Progenitor cell of endocrine pancreas (in vitro differentiated cells): Measurements from ENCODE around the gene BICDL1. TPM values are rescaled to one million over a fixed set of nuclear protein-coding genes. Genes with fewer than 3 reads are reported as not detected.

ENCODE experiments used
- DNase-seq: peaks from one replicate; pipeline ENCODE4 v3.0.0; 2021; ENCODE audit warnings: low spot score; ENCODE audit not compliant: unreplicated experiment
- H3K27ac Mint-ChIP-seq: 2 replicates; pipeline ENCODE4 v1.8.0; 2021; ENCODE audit warnings: mild to moderate bottlenecking, moderate library complexity, mixed read lengths
- H3K27me3 Mint-ChIP-seq: 2 replicates; pipeline ENCODE4 v1.8.0; 2021; ENCODE audit warnings: mixed read lengths
- H3K36me3 Mint-ChIP-seq: 2 replicates; pipeline ENCODE4 v1.8.0; 2022; ENCODE audit warnings: mixed read lengths; ENCODE audit not compliant: insufficient read depth
- H3K4me1 Mint-ChIP-seq: 2 replicates; pipeline ENCODE4 v1.8.0; 2021; ENCODE audit warnings: low read depth, mixed read lengths
- H3K4me3 Mint-ChIP-seq: 2 replicates; pipeline ENCODE4 v1.8.0; 2021; ENCODE audit warnings: low read depth, mild to moderate bottlenecking, moderate library complexity, mixed read lengths
- H3K9me3 Mint-ChIP-seq: 2 replicates; pipeline ENCODE4 v1.8.0; 2021; ENCODE audit warnings: low read depth, mixed read lengths
- CTCF ChIP-seq: fragments of 200-600 bp; sonication (generic); IDR thresholded peaks from one replicate; pipeline ENCODE4 v1.5.0; 2021; ENCODE audit warnings: antibody characterized with exemption, mild to moderate bottlenecking; ENCODE audit not compliant: unreplicated experiment
- total RNA-seq: library from RNA; stranded (reverse); gene quantifications from 2 replicates; pipeline ENCODE4 v1.2.1, GENCODE V29; 2021

BICDL1 gene
- total RNA-seq, 1 donor from 2014 or later: 11.1 TPM

GRCh38 chr12:120134307-120134980, 145.4 kb downstream of the BICDL1 start:
- Mint-ChIP-seq H3K36me3 (peaks cover 11% of the 10 kb centered on the region), H3K4me3 (no peak overlapping the region), H3K27me3 (no peaks in the 10 kb centered on the region), H3K27ac (no peak overlapping the region), H3K4me1 (no peaks in the 10 kb centered on the region), H3K9me3 (no peaks in the 10 kb centered on the region)
- DNase-seq: no peak
- TF ChIP-seq CTCF: no peak

- Mint-ChIP-seq H3K4me1 (no peaks in the 10 kb centered on the region), H3K4me3 (no peak overlapping the region), H3K27me3 (no peaks in the 10 kb centered on the region), H3K27ac (no peak overlapping the region), H3K9me3 (no peaks in the 10 kb centered on the region), H3K36me3 (peaks cover 21% of the 10 kb centered on the region)
- DNase-seq: no peak
- no peak for TF ChIP-seq CTCF
Measured at GRCh38 chr12:120136093-120136770, 147.2 kb downstream of the BICDL1 start.

- peaks cover 27% of the 10 kb centered on the region for H3K36me3 Mint-ChIP-seq
Measured at GRCh38 chr12:120137833-120138232, 148.8 kb downstream of the BICDL1 start.

GRCh38 chr12:120138366-120138765, 149.3 kb downstream of the BICDL1 start:
- Mint-ChIP-seq H3K4me1 (no peaks in the 10 kb centered on the region), H3K27me3 (no peaks in the 10 kb centered on the region), H3K36me3 (peaks cover 27% of the 10 kb centered on the region), H3K27ac (peak overlapping the region; percentile 33), H3K9me3 (no peaks in the 10 kb centered on the region), H3K4me3 (no peak overlapping the region)
- TF ChIP-seq CTCF: no peak
- DNase-seq: no peak

More at GRCh38 chr12:120137833-120138232, 148.8 kb downstream of the BICDL1 start:
- Mint-ChIP-seq H3K4me3 (no peak overlapping the region), H3K27me3 (no peaks in the 10 kb centered on the region), H3K27ac (no peak overlapping the region), H3K4me1 (no peaks in the 10 kb centered on the region), H3K9me3 (no peaks in the 10 kb centered on the region)
- no peak for TF ChIP-seq CTCF
- no peak for DNase-seq

GRCh38 chr12:120139958-120140357, 150.9 kb downstream of the BICDL1 start:
- Mint-ChIP-seq H3K36me3 (peaks cover 29% of the 10 kb centered on the region), H3K4me3 (no peak overlapping the region), H3K9me3 (no peaks in the 10 kb centered on the region), H3K27me3 (no peaks in the 10 kb centered on the region), H3K27ac (peak overlapping the region; percentile 38), H3K4me1 (no peaks in the 10 kb centered on the region)
- no peak for DNase-seq
- TF ChIP-seq CTCF: no peak
